NOMO-1 treated with DMSO at 0.1 percent for 48 hours (cell line): ENCODE results near the gene PSMD8.
"Not testable (repeated sequence)": the region's sequence is repeated elsewhere in the genome, so short reads cannot be mapped to it uniquely, and the experiment has no call there.

Experiments used
- DNase-seq: peaks from one replicate; lab custom pipeline; 2025; ENCODE audit not compliant: unreplicated experiment; lab: John Stamatoyannopoulos, UW

The PSMD8 gene

DNA sequence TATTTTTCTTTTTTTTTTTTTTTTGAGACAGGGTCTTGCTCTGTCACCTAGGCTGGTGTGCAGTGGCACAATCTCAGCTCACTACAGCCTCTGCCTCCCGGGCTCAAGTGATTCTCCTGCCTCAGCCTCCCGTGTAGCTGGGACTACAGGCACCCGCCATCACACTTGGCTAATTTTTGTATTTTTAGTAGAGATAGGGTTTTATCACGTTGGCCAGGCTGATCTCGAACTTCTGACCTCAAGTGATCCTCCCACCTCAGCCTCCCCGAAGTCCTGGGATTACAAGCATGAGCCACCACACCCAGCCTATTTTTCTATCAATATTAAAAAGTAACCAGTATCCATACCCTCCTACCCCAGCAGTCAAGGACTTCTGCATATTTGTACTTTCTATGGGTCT lies 36.0 kb downstream of the PSMD8 start:
- not testable (repeated sequence) for DNase-seq

DNA sequence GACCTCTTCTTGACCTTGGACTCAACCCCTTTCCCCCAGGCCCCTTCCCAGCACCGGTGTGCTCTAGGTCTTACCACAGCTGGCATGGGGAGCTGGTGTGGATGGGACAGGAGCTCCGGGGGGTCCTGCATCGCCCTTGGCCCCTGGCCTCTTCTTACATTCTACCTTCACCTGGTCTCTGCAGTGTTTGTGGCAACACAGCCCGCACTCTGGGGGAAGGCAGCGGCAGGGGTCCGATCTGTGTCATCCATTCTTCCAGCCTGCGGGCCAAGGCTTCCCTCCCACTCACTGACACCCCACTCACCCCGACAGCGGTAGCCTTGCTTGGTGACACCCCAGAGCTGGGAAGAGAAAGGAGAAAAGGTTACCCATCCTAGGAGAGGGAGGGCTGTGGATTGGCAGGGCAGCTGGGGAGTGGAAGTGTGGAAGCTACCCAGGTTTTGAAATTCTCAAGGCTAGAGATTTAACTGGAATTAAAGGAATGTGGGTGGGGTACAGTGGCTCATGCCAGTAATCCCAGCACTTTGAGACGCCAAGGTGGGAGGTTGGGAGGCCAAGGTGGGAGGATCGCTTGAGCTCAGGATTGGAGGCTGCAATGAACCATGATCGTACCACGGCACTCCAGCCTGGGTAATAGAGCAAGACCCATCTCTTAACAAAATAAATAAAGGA lies 36.8 kb downstream of the PSMD8 start:
- DNase-seq = no peak

DNA sequence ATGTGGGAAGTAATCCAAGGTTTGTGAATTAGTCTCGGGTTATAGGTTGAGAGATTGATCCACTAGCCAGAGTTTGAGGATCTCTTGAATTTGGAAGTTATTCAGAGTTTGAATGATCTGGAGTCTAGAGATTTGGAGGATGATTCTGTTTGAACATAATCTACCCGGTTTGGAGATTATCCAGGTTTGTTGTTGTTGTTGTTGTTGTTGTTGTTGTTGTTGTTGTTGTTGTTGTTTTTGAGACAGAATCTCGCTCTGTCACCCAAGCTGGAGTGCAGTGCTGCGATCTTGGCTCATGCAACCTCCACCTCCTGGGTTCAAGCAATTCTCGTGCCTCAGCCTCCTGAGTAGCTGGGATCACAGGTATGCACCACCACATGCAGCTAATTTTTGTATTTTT lies 37.5 kb downstream of the PSMD8 start:
- not testable (repeated sequence) for DNase-seq

DNA sequence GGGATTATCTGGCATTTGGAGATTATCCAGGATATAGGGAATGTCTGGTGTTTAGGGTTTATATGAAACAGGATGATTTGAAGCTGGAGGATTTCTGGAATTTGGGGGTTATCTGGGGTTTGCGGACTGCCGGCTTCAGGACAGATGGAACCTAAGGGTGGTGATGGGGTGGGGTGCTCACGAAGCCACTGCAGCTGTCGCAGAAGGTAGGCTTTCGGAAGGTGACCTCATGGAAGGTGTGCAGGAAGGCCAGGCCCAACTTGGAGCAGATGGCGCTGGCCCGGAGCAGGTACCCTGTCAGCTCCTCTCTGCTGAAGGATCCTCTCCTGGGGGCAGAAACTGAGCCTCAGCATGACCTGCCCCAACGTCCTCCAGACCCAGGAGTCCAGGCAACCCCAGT lies 38.1 kb downstream of the PSMD8 start:
- no peak for DNase-seq

DNA sequence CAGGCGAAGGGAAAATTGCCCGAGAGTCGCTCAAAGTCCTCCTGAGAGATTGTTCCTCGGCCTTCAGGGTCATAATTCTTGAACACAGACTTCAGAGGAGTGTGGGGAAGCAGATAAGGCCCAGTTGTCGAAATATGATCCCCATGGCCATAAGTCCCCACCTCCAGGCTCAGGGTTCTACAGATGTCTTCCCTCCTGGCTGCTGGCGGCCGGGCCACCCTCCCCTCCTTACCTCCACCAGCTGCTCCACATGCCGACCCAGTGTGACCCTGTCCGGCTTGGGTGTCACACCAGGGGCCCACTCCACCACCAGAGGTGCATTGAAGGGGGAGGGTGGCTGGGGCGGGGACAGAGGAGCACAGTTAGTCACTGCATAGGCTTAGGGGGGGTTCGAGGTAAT lies 38.6 kb downstream of the PSMD8 start:
- no peak for DNase-seq

DNA sequence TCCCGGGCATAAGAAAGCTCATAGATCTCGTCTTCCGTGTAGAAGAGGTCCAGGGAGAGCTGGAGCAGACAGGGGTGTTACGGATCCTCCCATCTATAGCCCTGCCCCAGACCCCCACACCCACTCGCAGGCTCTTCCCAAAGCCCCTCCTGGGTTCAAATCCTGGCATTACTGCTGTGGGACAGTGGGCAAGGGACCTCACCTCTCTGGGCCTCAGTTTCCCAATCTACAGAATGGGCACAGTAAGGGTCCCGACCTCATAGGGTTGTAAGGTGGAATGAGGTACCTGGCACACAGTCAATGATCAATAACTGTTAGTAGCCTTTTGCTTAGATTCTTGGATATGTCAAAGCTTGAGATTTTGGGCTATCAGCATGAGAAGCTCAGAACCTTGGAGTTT lies 39.0 kb downstream of the PSMD8 start:
- no peak for DNase-seq

DNA sequence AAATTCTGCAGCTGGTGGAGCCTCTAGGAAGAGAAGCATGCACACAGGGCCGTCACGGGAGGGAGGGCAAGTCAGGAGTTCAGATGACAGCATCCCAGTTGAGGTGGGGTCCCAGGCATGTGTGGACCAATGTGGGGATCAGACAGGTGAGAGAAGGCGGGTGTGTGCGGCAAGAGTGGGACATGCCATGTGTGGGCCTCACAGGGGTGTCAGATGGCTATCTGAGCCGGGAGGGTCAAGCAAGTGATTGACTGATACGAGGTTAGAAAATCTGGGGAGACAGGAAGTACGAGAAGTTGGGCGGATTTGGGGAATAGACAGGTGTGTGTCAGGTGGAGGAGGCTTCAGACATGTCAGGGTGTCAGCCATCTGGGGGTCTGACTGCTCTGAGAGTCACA lies 42.8 kb downstream of the PSMD8 start:
- no peak for DNase-seq

DNA sequence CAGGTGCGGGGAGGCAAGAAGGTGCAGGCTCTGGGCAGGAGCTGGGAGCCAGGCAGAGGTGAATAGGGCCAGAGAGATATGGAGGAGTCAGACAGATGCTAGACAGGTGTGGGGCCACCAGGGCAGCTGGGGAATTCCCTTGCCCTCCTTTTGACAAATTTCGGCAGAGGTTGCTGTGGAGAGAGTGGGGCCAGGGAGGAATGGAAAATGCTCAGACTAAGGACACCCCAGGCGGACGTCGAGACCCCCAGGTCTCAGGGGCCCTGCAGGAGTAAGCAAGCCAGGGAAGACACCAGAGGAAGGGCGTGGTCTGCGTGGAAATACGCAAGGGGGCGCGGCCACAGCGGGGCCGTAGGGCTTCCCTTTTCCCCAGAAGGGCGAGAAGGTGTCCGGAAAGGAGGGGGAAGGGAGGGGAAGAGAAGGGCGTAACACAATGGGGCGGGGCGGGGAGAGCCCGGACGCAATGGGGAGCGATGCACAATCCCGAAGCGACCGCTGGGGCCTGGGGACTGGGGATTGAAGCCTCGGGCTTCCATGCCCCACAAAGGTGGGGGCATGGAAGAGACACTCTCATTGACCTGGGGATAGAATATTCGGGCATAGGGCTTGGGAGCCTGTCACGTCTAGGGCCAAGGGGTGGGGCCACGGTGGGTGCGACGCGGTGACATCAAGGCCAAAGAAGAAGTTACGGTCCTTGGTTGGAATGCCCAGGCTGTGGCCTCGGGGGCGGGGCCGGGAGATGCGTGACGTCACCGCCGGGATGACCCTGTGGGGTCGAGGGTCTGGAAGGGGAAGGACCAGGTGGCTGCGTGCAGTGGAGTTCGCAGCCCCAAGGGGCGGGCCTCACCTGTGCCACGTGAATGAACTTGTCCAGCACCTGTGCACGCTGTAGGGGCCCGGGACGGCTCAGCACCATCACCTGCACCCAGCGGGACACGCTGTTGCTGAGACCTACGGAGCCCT lies 43.5 kb downstream of the PSMD8 start:
- DNase-seq = peak; percentile 87

DNA sequence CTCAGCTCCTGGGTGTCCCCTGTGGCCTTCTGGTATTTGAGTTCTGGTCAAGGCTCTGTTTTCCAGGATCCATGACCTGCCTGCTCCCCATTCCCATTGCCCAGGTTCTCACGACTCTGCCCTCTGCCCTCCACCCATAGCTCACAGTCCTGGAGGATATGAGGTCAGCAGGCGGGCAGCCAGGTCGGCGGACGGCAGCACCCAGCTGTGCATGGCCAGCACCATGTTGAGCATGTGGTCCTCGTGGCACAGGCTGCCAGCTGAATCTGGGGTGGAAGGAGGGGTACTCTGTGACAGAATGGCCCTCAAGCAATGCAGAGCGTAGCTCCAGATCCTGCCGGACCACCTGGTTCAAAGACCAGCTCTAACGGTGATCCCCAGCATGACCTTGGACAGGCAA lies 46.6 kb downstream of the PSMD8 start:
- no peak for DNase-seq

DNA sequence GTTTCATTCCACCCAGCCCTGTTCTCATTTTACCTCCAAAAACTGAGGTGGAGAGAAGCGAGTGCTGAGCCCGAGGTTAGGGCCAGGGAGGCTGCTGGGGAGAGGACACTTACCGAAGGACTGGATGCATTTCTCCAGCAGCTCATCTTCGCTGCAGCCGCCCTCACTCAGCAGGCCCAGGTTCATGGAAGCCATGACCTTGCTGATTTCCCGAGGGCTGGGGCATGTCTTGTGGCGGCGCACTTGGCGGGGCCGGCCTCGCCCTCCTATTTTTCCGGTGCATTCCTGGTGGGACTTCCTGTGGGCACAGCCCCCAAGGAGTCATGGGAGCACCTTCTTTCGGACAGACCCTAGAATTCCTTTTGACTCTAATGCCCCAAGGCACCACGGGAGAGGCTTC lies 47.5 kb downstream of the PSMD8 start:
- no peak for DNase-seq

DNA sequence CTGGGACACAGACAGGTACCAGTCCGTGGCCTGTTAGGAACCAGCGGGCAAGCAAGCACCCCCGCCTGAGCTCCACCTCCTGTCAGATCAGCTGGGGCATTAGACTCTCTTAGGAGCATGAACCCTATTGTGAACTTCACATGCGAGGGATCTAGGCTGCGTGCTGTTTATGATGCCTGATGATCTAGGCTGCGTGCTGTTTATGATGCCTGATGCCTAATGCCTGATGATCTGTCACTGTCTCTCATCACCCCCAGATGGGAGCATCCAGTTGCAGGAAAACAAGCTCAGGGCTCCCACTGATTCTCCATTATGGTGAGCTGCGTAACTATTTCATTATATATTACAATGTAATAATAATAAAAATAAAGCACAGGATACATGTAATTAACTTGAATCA lies 48.1 kb downstream of the PSMD8 start:
- no peak for DNase-seq

DNA sequence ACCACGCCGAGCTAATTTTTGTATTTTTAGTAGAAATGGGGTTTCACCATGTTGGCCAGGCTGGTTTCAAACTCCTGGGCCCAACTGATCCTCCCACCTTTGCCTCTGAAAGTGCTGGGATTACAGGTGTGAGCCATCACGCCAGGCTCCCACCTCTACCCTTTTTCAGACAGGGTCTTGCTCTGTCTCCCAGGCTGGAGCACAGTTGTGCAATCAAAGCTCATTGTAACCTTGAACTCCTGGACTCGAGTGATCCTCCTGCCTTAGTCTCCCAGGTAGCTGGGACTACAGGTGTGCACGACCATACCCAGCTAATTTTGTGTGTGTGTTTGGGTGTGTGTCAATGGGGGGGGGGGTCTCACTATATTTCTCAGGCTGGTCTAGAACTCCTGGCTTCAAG lies 49.9 kb downstream of the PSMD8 start:
- DNase-seq = no peak

DNA sequence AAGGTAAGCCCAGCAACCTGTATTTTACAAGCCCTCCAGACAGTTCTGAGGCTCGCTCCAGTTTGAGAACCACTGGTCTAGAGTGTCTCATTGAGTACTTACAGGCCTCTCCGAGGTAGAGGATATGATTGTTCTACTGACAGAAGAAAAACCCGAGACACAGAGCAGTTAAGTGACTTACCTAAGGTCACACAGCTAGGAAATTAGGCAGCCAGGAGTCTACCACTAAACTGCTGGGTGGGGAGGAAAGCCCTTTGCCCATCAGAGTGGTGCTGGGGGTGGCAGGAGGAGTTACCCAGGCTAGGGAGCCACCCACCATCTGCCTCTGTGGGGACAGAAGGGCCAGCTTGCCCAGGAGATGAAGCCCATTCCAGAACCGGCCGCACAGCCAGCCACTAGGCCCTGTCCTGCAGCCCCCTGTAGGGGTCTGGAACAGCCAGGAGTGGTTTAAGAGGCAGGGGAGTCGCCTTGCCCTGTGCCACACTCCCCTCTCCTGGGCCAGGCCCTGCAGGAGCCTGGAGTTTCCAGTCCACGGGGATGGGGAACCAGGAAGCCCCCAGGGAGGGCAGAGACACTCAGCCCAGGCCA lies 50.9 kb downstream of the PSMD8 start:
- peak; percentile 4 for DNase-seq

DNA sequence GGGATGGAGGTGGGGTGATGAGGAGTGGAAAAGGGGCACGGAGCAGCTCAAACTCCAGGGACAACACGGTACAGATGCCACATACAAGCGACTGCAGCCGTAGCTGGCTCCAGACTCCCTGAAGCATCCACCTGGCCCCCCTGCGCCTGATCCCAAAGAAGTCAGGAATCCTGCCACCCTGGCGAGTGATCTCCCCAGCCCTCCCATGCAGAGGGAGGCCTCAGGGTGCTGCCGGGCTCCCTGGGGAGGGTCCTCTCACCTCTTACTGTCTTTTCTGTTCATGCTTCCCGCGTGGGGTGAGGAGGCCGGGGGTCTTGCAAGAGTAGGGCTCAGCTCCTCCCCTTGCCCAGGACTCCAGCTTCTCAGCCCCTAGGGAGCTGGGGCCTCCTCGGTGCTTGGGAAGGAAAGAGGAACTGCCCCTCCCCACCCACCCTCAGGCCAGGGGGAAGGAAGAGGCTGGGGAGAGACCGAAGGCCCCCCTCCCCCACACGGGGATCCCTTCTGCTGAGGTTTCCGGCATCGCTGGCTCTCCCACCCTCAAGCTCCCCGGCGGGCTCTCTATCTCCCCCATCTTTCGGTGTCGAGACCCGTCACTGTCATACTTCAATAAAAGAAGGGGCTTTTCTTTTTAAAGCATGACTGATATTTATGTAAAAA lies 51.6 kb downstream of the PSMD8 start, which contains the start of gene RASGRP4:
Gene RASGRP4 (minus strand): TSS at position 410 of the 657 bp plus-strand sequence. CDS start 128 bp downstream, at position 282.
- DNase-seq = peak; percentile 56

DNA sequence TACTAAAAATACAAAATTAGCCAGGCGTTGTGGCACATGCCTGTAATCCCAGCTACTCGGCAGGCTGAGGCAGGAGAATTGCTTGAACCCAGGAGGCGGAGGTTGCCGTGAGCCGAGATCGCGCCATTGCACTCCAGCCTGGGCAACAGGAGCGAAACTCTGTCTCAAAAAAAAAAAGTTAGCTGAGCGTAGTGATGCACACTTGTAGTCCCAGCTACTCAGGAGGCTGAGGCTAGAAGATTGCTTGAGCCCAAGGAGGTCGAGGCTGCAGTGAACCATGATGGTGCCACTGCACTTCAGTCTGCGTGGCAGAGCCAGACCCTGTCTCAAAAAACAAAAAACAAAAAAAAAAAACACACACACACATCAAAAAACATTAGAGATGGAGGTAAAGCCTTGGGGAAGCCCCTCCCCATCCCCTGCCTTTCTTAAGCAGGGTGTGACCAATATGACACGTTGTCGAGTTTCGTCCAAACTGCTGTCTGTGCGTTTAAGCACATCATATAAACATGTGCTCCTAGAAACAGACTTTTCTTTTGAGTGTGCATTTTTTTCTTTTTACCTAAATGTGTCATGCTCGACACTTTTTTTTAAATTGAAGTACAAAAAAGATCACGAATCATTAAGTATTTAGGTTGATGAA lies 52.8 kb downstream of the PSMD8 start:
- DNase-seq = not testable (repeated sequence)

DNA sequence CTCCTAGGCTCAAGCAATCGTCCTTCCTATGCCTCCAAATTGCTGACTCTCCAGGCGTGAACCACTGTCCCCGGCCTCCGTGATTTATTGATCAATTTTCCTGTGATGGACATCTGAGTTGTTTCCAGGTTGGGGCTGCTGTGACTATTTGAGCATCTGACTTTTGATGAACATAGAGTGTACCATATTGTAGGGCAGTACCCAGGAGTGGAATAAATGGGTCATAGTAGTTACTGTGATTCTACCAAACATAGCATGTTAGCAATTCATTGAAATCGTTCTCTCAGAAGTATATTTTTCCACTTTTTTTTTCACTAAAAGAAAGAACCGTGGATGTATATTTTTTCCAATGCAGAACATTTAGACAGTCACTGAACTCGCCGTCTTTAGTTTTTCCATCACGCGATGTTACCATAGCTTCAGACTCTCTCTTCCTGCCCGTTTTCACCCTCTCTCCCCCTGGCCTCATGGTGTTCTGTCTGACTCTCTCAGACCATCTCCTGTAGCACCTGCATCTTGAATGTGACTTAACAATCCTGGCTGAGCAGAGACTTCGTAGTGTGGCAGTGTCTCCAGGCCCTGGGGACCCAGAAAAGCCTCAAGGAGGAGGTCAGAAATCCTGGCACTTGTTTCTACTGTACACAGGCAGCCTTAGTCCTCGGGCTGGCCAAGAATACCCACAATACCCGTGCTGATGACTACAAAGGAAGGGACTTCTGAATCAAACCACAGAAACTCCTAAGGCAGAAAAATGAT lies 54.9 kb downstream of the PSMD8 start:
- DNase-seq = no peak

DNA sequence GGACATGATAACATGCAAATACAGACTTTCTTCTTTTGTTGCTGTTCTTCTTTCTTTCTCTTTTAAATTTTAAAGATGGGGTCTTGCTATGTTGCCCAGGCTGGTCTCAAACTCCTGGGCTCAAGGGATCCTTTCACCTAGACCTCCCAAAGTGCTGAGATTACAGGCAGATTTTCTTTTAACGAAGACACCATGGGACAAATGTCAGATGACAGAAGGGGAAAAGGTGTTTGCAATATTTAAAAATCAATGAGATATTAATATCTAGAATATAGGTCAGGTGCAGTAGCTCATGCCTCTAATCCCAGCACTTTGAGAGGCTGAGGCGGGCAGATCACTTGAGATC lies 55.4 kb downstream of the PSMD8 start:
- no peak for DNase-seq

DNA sequence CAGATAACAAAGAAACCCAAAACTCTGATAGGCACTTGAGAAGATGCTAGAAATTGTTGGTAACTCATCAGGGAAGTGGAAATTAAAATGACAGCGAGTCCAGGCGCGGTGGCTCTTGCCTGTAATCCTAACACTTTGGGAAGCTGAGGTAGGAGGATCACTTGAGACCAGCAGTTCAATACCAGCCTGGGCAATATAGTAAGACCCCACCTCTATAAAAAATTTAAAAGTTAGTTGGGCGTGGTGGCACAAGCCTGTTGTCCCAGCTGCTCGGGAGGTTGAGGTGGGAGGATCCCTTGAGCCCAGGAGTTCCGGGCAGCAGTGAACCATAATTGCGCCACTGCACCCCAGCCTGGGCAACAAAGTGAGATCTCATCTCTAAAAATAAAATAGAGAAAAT lies 56.6 kb downstream of the PSMD8 start:
- DNase-seq = no peak

DNA sequence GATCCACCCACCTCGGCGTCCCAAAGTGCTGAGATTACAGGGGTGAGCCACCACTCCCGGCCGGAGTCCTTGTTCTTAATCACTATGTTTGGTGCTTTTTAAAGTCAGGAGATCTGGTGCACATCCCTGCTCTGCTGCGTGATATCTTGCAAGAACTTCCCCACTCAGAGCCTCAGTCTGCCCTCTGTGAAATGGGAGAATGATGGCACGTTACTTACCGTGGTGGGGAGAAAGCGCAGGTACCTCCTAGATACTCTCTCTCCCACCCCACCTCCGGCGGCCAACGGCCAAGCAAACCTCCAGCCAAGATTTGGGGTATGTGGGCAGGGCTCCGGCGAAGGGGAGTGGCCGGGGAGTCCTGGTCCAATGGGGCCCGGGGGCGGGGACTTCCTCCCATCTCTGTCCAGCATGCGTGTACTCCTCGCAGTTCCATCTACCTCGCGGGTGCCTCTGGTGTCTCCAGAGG lies 58.9 kb downstream of the PSMD8 start, which contains the start of gene RYR1:
Gene RYR1 (plus strand): TSS at position 424 of the 466 bp plus-strand sequence. CDS start 139 bp downstream, outside the sequence.
- DNase-seq = peak; percentile 9
